GM18520 (cell line): ENCODE data around the gene C5orf52.
"Not testable (repeated sequence)": the region's sequence is repeated elsewhere in the genome, so short reads cannot be mapped to it uniquely, and the experiment has no call there.

Source experiments
- ATAC-seq: cut with Tn5 transposase; IDR thresholded peaks from one replicate; pipeline ENCODE4 v1.9.1; 2021; ENCODE audit not compliant: unreplicated experiment

Gene C5orf52

GRCh38 chr5:157719245-157719644, 47.9 kb downstream of the C5orf52 start:
- no peak for ATAC-seq

- no peak for ATAC-seq
These were observed 49.8 kb downstream of the C5orf52 start for GRCh38 chr5:157721159-157721558.

- not testable (repeated sequence) for ATAC-seq
These were observed 51.6 kb downstream of the C5orf52 start for GRCh38 chr5:157722895-157723294.

- not testable (repeated sequence) for ATAC-seq
These were observed 55.3 kb downstream of the C5orf52 start for GRCh38 chr5:157726607-157727006.

- ATAC-seq: not testable (repeated sequence)
These were observed 56.5 kb downstream of the C5orf52 start for GRCh38 chr5:157727858-157728257.
